ENCODE results near the gene SH3BGRL3. TPM values are rescaled to one million over a fixed set of nuclear protein-coding genes. Genes with fewer than 3 reads are reported as not detected.

Gene SH3BGRL3
- total RNA-seq, 1 donor from 2014 or later, result 285 TPM

DNA sequence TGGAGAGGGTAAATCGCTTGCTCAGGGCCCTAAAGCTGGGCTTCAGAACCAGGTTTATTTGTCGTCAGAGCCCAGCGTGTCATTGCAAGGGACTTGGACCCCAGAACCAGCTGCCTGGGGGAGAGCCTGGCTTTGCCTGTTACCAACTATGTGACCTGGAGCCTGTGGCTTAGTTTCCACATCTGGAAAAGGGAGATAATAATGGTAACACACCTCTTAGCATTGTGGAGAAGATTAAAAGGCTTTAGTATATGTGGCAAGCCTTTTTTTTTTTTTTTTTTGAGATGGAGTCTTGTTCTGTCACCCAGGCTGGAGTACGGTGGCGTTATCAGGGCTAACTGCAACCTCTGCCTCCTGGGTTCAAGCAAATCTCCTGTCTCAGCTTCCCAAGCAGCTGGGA, 50.4 kb downstream of the SH3BGRL3 start:
- intact Hi-C loops (cut with micrococcal nuclease), result no loop called here
- POLR2A ChIA-PET, result no interaction called here
- H3K36me3 Mint-ChIP-seq (ENCODE audit: low read depth), result no peaks in the 10 kb centered on the region

More for the DNA sequence above, 50.4 kb downstream of the SH3BGRL3 start:
- Mint-ChIP-seq H3K4me1 (peaks cover 2% of the 10 kb centered on the region), H3K27ac (no peak overlapping the region), H3K4me3 (no peak overlapping the region), H3K9me3 (no peaks in the 10 kb centered on the region), H3K27me3 (no peaks in the 10 kb centered on the region)
- ATAC-seq (ENCODE audit: low read depth) (no peak), DNase-seq (no peak)
- TF ChIP-seq, protein P1, sequence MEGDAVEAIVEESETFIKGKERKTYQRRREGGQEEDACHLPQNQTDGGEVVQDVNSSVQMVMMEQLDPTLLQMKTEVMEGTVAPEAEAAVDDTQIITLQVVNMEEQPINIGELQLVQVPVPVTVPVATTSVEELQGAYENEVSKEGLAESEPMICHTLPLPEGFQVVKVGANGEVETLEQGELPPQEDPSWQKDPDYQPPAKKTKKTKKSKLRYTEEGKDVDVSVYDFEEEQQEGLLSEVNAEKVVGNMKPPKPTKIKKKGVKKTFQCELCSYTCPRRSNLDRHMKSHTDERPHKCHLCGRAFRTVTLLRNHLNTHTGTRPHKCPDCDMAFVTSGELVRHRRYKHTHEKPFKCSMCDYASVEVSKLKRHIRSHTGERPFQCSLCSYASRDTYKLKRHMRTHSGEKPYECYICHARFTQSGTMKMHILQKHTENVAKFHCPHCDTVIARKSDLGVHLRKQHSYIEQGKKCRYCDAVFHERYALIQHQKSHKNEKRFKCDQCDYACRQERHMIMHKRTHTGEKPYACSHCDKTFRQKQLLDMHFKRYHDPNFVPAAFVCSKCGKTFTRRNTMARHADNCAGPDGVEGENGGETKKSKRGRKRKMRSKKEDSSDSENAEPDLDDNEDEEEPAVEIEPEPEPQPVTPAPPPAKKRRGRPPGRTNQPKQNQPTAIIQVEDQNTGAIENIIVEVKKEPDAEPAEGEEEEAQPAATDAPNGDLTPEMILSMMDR (IDR thresholded peaks at IDR 0.05), result no peak
- CTCF ChIA-PET, result no interaction called here

Other genes starting within 250 kb of the SH3BGRL3 start
- gene SLC30A2, start 234.0 kb upstream of the SH3BGRL3 start, total RNA-seq, result not detected in 2 replicates
- not detected in 2 replicates for gene TRIM63, start 212.5 kb upstream of the SH3BGRL3 start, total RNA-seq
- 9.4 and 10.5 TPM in 2 replicates for gene PDIK1L, start 168.3 kb upstream of the SH3BGRL3 start, total RNA-seq
- gene FAM110D, start 121.0 kb upstream of the SH3BGRL3 start, total RNA-seq, result not detected in 2 replicates
- not detected in 2 replicates for gene C1orf232, start 111.1 kb upstream of the SH3BGRL3 start, total RNA-seq
- gene ZNF593, start 110.2 kb upstream of the SH3BGRL3 start, total RNA-seq, result 36.0 and 37.1 TPM in 2 replicates
- not detected in 2 replicates for gene ZNF593OS, start 108.3 kb upstream of the SH3BGRL3 start, total RNA-seq
- gene CNKSR1, start 102.6 kb upstream of the SH3BGRL3 start, total RNA-seq, result 2.7 and 4.8 TPM in 2 replicates
- gene CATSPER4, start 89.5 kb upstream of the SH3BGRL3 start, total RNA-seq, result not detected in 2 replicates
- gene CEP85, start 45.9 kb upstream of the SH3BGRL3 start, total RNA-seq, result 13.8 and 16.4 TPM in 2 replicates
- gene UBXN11, start 26.6 kb downstream of the SH3BGRL3 start, total RNA-seq, result 35.5 and 36.9 TPM in 2 replicates
- gene CD52, start 37.9 kb downstream of the SH3BGRL3 start, total RNA-seq, result 449 and 499 TPM in 2 replicates
- gene CRYBG2, start 74.0 kb downstream of the SH3BGRL3 start, total RNA-seq, result 0.27 and 0.86 TPM in 2 replicates
- gene ZNF683, start 92.7 kb downstream of the SH3BGRL3 start, total RNA-seq, result not detected in 2 replicates
- gene LIN28A, start 130.7 kb downstream of the SH3BGRL3 start, total RNA-seq, result not detected in 2 replicates
- 53.0 and 65.0 TPM in 2 replicates for gene DHDDS, start 152.2 kb downstream of the SH3BGRL3 start, total RNA-seq
- 462 and 493 TPM in 2 replicates for gene HMGN2, start 192.4 kb downstream of the SH3BGRL3 start, total RNA-seq
- 139 and 150 TPM in 2 replicates for gene RPS6KA1, start 249.7 kb downstream of the SH3BGRL3 start, total RNA-seq